GM10266 (cell line): ENCODE measurements around the gene TIMP2.
"Not testable (repeated sequence)": the region's sequence is repeated elsewhere in the genome, so short reads cannot be mapped to it uniquely, and the experiment has no call there.

Experiments used
- DNase-seq: peaks from one replicate; pipeline ENCODE4 v3.0.0; 2012; ENCODE audit errors: extremely low spot score
- TF ChIP-seq, protein P1 (sequence below): IDR thresholded peaks from 2 replicates; pipeline ENCODE4 v1.5.1; 2012; ENCODE audit warnings: mild to moderate bottlenecking, low read depth; ENCODE audit not compliant: control insufficient read depth, insufficient read depth; ENCODE audit errors: missing control alignments

Gene TIMP2

DNA sequence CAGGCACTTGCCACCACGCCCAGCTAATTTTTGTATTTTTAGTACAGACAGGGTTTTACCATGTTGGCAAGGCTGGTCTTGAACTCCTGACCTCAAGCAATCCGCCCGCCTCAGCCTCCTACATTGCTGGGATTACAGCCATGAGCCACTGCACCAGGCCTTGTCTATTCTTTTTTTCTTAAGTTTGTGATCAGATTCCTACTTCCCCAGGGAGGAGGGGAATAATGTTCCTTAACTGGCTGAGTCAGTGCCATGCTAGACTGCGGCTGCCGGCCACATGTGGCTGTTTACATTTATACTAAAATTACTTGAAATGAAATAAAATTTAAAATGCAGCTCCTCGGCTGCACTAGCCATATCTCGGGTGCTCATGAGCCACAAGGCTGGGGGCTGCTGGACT is 56.8 kb downstream of the TIMP2 start:
- no peak for DNase-seq
- TF ChIP-seq, protein P1, sequence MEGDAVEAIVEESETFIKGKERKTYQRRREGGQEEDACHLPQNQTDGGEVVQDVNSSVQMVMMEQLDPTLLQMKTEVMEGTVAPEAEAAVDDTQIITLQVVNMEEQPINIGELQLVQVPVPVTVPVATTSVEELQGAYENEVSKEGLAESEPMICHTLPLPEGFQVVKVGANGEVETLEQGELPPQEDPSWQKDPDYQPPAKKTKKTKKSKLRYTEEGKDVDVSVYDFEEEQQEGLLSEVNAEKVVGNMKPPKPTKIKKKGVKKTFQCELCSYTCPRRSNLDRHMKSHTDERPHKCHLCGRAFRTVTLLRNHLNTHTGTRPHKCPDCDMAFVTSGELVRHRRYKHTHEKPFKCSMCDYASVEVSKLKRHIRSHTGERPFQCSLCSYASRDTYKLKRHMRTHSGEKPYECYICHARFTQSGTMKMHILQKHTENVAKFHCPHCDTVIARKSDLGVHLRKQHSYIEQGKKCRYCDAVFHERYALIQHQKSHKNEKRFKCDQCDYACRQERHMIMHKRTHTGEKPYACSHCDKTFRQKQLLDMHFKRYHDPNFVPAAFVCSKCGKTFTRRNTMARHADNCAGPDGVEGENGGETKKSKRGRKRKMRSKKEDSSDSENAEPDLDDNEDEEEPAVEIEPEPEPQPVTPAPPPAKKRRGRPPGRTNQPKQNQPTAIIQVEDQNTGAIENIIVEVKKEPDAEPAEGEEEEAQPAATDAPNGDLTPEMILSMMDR, result no peak

DNA sequence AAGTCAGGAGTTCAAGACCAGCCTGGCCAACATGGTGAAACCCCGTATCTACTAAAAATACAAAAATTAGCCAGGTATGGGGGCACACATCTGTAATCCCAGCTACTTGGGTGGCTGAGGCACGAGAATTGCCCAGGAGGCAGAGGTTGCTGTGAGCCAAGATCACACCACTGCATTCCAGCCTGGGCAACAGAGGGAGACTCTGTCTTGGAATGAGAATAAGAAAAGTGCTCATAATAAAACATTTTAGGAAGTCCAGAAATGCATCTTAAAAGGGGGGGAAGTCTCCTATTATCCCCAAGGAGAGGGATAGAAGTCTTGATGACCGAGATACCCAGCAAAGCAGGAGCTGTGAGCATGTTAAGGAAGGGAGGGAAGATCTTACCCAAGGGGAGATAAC is 58.1 kb downstream of the TIMP2 start:
- DNase-seq, result not testable (repeated sequence)

- TF ChIP-seq, protein P1, result peak; percentile 91
- peak; percentile 72 for DNase-seq
These were observed 59.4 kb downstream of the TIMP2 start for GRCh38 chr17:78865682-78866390.

DNA sequence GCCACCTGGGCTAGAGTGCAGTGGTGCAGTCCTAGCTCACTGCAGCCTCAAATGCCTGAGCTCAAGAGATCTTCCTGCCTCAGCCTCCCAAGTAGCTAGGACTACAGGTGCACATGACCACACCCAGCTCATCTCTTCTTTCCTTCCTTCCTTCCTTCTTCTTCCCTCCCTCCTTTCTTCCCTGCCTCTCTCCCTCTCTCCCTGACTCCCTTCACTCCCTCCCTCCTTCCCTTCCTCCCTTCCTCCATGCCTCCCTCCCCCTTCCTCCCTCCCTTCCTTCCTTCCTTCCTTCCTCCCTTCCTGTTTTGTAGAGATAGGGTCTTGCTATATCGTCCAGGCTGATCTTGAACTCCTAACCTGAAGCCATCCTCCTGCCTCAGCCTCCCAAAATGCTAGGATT is 61.1 kb downstream of the TIMP2 start:
- DNase-seq, result no peak
- TF ChIP-seq, protein P1, result no peak

- TF ChIP-seq, protein P1, result no peak
- no peak for DNase-seq
These were observed 62.8 kb downstream of the TIMP2 start for GRCh38 chr17:78862073-78863023.

DNA sequence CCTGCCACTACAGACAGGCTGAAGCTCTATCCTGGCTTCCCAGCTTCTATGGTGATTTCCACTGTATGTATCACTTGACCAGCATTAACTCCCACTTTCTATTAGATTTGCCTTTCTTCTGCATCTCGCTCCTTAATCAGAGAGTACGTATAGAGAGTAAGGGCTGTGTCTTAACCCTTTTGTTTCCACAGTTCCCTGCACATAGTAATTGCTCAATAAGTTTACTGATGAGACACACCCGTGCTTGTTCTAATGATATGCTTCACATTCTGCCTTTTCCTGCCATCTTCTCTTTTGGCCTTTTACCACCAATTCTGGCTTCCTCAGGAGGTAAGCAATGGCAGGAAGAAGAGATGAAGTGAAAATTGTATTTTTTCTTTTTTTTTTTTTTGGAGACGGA is 64.0 kb downstream of the TIMP2 start:
- TF ChIP-seq, protein P1, result no peak
- no peak for DNase-seq

DNA sequence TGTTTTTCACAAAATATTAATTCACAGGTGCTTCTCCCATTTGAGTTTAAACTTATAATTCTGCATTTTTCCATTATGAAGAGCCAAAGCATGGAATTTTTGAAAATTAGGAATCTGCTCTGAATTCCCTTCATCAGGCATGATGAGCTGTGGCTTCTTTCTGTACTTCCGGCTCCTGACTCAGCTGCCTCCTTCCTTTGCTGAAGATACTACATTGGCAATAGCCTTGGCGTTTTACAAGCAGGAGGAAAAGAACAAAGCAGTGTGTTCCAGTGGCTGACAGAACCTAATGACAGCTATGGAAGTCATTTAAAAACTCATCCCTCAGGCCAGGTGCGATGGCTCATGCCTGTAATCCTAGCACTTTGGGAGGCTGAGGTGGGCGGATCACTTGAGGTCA is 66.1 kb downstream of the TIMP2 start:
- no peak for DNase-seq
- TF ChIP-seq, protein P1, result no peak
